ENCODE data around the gene STN1.

Gene STN1

DNA sequence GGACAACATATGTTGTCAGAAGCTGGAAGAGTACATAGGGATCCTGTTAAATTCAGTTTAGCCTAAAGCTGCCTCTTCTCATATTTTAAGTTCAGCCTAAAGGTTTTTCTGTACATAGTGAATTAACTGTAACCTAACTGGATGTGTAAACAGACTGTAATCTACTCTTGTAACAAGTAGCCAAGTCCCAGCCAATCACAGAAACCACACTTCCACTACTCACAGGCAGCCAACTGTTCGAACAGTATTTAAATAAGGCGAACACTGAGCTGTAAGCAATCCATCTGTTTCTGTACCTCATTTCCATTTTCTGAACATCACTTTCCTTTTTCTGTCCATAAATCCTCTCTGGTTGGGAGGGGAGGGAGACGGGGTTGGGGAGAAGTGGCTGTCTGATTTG, 15.0 kb upstream of the STN1 start:
- no peak for DNase-seq (ENCODE audit: low read depth, low spot score)
- TF ChIP-seq FOXP2 (optimal IDR thresholded peaks at IDR 0.05; ENCODE audit: control extremely low read depth, extremely low read length, insufficient read depth) (no peak), POLR2AphosphoS5 (IDR thresholded peaks at IDR 0.05; ENCODE audit: borderline replicate concordance, low read depth, low read length) (no peak), EZH2 (IDR thresholded peaks at IDR 0.05) (no peak)
- Histone ChIP-seq H3K4me3 (no peak overlapping the region), H3K9ac (ENCODE audit: insufficient read length) (no peak overlapping the region), H3K27ac (no peak overlapping the region), H3K9me3 (ENCODE audit: low read depth, low read length) (no peaks in the 10 kb centered on the region), H3K36me3 (ENCODE audit: insufficient read depth, low read length) (no peaks in the 10 kb centered on the region)

GRCh38 chr10:103932271-103932670, 14.3 kb upstream of the STN1 start:
- H3K9me3 ChIP-seq (ENCODE audit: low read depth, low read length): no peaks in the 10 kb centered on the region
- no peak overlapping the region for H3K4me3 ChIP-seq
- H3K27ac ChIP-seq: no peak overlapping the region
- no peak overlapping the region for H3K9ac ChIP-seq (ENCODE audit: insufficient read length)
- no peaks in the 10 kb centered on the region for H3K36me3 ChIP-seq (ENCODE audit: insufficient read depth, low read length)
- no peak for DNase-seq (ENCODE audit: low read depth, low spot score)
- TF ChIP-seq FOXP2 (optimal IDR thresholded peaks at IDR 0.05; ENCODE audit: control extremely low read depth, extremely low read length, insufficient read depth) (no peak), EZH2 (IDR thresholded peaks at IDR 0.05) (no peak)

GRCh38 chr10:103931603-103932002, 13.6 kb upstream of the STN1 start:
- H3K27ac ChIP-seq: no peak overlapping the region
- TF ChIP-seq EZH2 (IDR thresholded peaks at IDR 0.05) (no peak), POLR2AphosphoS5 (IDR thresholded peaks at IDR 0.05; ENCODE audit: borderline replicate concordance, low read depth, low read length) (no peak), FOXP2 (optimal IDR thresholded peaks at IDR 0.05; ENCODE audit: control extremely low read depth, extremely low read length, insufficient read depth) (no peak)
- no peaks in the 10 kb centered on the region for H3K36me3 ChIP-seq (ENCODE audit: insufficient read depth, low read length)
- H3K4me3 ChIP-seq: no peak overlapping the region
- no peaks in the 10 kb centered on the region for H3K9me3 ChIP-seq (ENCODE audit: low read depth, low read length)
- no peak overlapping the region for H3K9ac ChIP-seq (ENCODE audit: insufficient read length)
- no peak for DNase-seq (ENCODE audit: low read depth, low spot score)

GRCh38 chr10:103930881-103931280, 12.9 kb upstream of the STN1 start:
- Histone ChIP-seq H3K9me3 (ENCODE audit: low read depth, low read length) (no peaks in the 10 kb centered on the region), H3K27ac (no peak overlapping the region), H3K4me3 (no peak overlapping the region), H3K9ac (ENCODE audit: insufficient read length) (no peak overlapping the region), H3K36me3 (ENCODE audit: insufficient read depth, low read length) (no peaks in the 10 kb centered on the region)
- DNase-seq (ENCODE audit: low read depth, low spot score): no peak
- TF ChIP-seq POLR2AphosphoS5 (IDR thresholded peaks at IDR 0.05; ENCODE audit: borderline replicate concordance, low read depth, low read length): no peak
- TF ChIP-seq FOXP2 (optimal IDR thresholded peaks at IDR 0.05; ENCODE audit: control extremely low read depth, extremely low read length, insufficient read depth): no peak
- TF ChIP-seq EZH2 (IDR thresholded peaks at IDR 0.05): no peak

- Histone ChIP-seq H3K9ac (ENCODE audit: insufficient read length) (no peak overlapping the region), H3K4me3 (no peak overlapping the region), H3K9me3 (ENCODE audit: low read depth, low read length) (no peaks in the 10 kb centered on the region), H3K27ac (no peak overlapping the region), H3K36me3 (ENCODE audit: insufficient read depth, low read length) (no peaks in the 10 kb centered on the region)
- TF ChIP-seq FOXP2 (optimal IDR thresholded peaks at IDR 0.05; ENCODE audit: control extremely low read depth, extremely low read length, insufficient read depth) (no peak), EZH2 (IDR thresholded peaks at IDR 0.05) (no peak), POLR2AphosphoS5 (IDR thresholded peaks at IDR 0.05; ENCODE audit: borderline replicate concordance, low read depth, low read length) (no peak)
- no peak for DNase-seq (ENCODE audit: low read depth, low spot score)
Observed at GRCh38 chr10:103930449-103930848, 12.5 kb upstream of the STN1 start.

DNA sequence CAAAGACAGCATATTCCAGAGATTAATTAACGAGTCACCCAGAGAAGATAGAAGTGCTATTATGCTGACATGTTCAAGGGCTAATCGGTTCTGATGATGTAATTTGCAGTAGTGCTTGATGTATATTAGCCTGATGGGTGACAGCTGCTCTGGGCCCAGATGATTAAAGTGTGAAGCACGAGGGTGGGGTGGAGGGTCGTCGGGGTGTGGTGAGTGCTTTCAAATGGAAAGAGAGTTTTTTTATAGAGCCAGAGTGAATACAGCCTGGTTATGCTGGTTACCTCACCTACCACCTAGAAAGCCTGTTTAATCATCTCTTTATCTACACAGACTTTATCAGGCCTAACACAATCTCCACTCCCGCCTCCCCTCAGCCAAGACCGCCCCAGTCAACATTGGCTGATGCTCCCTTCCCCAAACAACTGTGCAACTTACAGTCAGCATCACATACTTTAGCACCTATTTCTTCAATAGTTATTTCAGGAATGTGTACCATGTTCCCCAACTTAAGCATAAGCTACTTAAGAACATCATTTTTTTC, 11.5 kb upstream of the STN1 start:
- DNase-seq (ENCODE audit: low read depth, low spot score): no peak
- no peak overlapping the region for H3K9ac ChIP-seq (ENCODE audit: insufficient read length)
- H3K4me3 ChIP-seq: no peak overlapping the region
- TF ChIP-seq POLR2AphosphoS5 (IDR thresholded peaks at IDR 0.05; ENCODE audit: borderline replicate concordance, low read depth, low read length) (no peak), FOXP2 (optimal IDR thresholded peaks at IDR 0.05; ENCODE audit: control extremely low read depth, extremely low read length, insufficient read depth) (no peak), EZH2 (IDR thresholded peaks at IDR 0.05) (no peak)
- H3K27ac ChIP-seq: no peak overlapping the region
- H3K36me3 ChIP-seq (ENCODE audit: insufficient read depth, low read length): no peaks in the 10 kb centered on the region
- no peaks in the 10 kb centered on the region for H3K9me3 ChIP-seq (ENCODE audit: low read depth, low read length)

GRCh38 chr10:103928784-103929183, 10.8 kb upstream of the STN1 start:
- no peaks in the 10 kb centered on the region for H3K9me3 ChIP-seq (ENCODE audit: low read depth, low read length)
- H3K27ac ChIP-seq: no peak overlapping the region
- no peak for DNase-seq (ENCODE audit: low read depth, low spot score)
- H3K36me3 ChIP-seq (ENCODE audit: insufficient read depth, low read length): no peaks in the 10 kb centered on the region
- no peak overlapping the region for H3K9ac ChIP-seq (ENCODE audit: insufficient read length)
- TF ChIP-seq FOXP2 (optimal IDR thresholded peaks at IDR 0.05; ENCODE audit: control extremely low read depth, extremely low read length, insufficient read depth) (no peak), EZH2 (IDR thresholded peaks at IDR 0.05) (no peak), POLR2AphosphoS5 (IDR thresholded peaks at IDR 0.05; ENCODE audit: borderline replicate concordance, low read depth, low read length) (no peak)
- no peak overlapping the region for H3K4me3 ChIP-seq

DNA sequence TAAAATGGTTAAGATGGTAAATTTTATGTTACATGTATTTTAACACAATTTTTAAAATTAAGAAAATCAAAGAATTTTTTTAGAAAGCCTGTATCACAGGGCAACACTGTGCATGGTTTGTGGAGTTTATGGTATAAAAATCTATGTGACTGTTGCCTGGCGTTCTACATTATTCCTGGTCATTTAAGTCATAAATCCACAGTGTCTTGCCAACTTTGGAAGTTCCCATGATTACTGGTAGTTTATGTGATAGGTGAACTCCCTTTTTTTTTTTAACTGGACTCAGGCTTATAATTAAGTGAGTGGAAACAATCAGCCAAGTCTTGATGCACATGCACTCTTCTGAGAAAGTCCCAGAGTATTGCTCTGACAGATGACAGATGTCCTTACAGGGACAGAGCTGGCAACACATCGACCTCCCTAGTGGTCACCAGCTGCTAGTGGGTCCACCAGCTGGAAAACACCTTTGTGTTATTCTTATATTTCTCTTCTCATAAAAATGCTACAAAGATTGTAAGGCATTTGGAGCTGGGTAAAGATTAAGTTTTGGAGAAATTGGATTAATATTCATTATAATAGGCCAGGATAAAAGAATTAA, 8.8 kb upstream of the STN1 start:
- no peaks in the 10 kb centered on the region for H3K36me3 ChIP-seq (ENCODE audit: insufficient read depth, low read length)
- no peak overlapping the region for H3K9ac ChIP-seq (ENCODE audit: insufficient read length)
- H3K4me3 ChIP-seq: no peak overlapping the region
- no peak overlapping the region for H3K27ac ChIP-seq
- H3K9me3 ChIP-seq (ENCODE audit: low read depth, low read length): no peaks in the 10 kb centered on the region
- TF ChIP-seq EZH2 (IDR thresholded peaks at IDR 0.05) (no peak), FOXP2 (optimal IDR thresholded peaks at IDR 0.05; ENCODE audit: control extremely low read depth, extremely low read length, insufficient read depth) (no peak), POLR2AphosphoS5 (IDR thresholded peaks at IDR 0.05; ENCODE audit: borderline replicate concordance, low read depth, low read length) (no peak)
- DNase-seq (ENCODE audit: low read depth, low spot score): no peak

- no peak overlapping the region for H3K9ac ChIP-seq (ENCODE audit: insufficient read length)
- H3K4me3 ChIP-seq: no peak overlapping the region
- H3K27ac ChIP-seq: no peak overlapping the region
- DNase-seq (ENCODE audit: low read depth, low spot score): no peak
- no peak for TF ChIP-seq FOXP2 (optimal IDR thresholded peaks at IDR 0.05; ENCODE audit: control extremely low read depth, extremely low read length, insufficient read depth)
- H3K9me3 ChIP-seq (ENCODE audit: low read depth, low read length): no peaks in the 10 kb centered on the region
- H3K36me3 ChIP-seq (ENCODE audit: insufficient read depth, low read length): no peaks in the 10 kb centered on the region
Observed at GRCh38 chr10:103925591-103925990, 7.6 kb upstream of the STN1 start.
